Inflammatory macrophage (primary cell): ENCODE measurements around the gene C1orf226.

Experiments used
- DNase-seq, 2 donors: peaks; one replicate each; pipeline ENCODE4 v3.0.0-alpha.2; 2020 to 2022

Gene C1orf226

GRCh38 chr1:162366149-162366548 is 15.4 kb upstream of the C1orf226 start:
- no peak for DNase-seq

GRCh38 chr1:162366671-162367070 is 14.9 kb upstream of the C1orf226 start:
- DNase-seq: no peak

- no peak for DNase-seq
These were observed 14.5 kb upstream of the C1orf226 start for GRCh38 chr1:162367073-162367472.

GRCh38 chr1:162367772-162368171 is 13.8 kb upstream of the C1orf226 start:
- DNase-seq: no peak

- DNase-seq: no peak
These were observed 13.1 kb upstream of the C1orf226 start for GRCh38 chr1:162368451-162368850.

GRCh38 chr1:162369571-162369970 is 12.0 kb upstream of the C1orf226 start:
- DNase-seq: no peak

- no peak for DNase-seq
These were observed 11.4 kb upstream of the C1orf226 start for GRCh38 chr1:162370161-162370560.

- DNase-seq: no peak
These were observed 10.8 kb upstream of the C1orf226 start for GRCh38 chr1:162370721-162371120.

GRCh38 chr1:162371611-162372010 is 9.9 kb upstream of the C1orf226 start:
- no peak for DNase-seq

GRCh38 chr1:162372159-162373071 is 9.1 kb upstream of the C1orf226 start:
- no peak for DNase-seq

- DNase-seq: no peak
These were observed 8.5 kb upstream of the C1orf226 start for GRCh38 chr1:162373072-162373427.

GRCh38 chr1:162373541-162374260 is 7.8 kb upstream of the C1orf226 start:
- no peak for DNase-seq

- DNase-seq: no peak
These were observed 7.1 kb upstream of the C1orf226 start for GRCh38 chr1:162374406-162374805.

- no peak for DNase-seq
These were observed 6.1 kb upstream of the C1orf226 start for GRCh38 chr1:162375463-162375862.

- no peak for DNase-seq
These were observed 4.8 kb upstream of the C1orf226 start, which contains the start of gene SPATA46 for GRCh38 chr1:162376691-162377090. TSS of gene SPATA46 (minus strand) at chr1:162376854. CDS start at chr1:162376790, 64 bp downstream.

GRCh38 chr1:162380061-162380846 is 1.3 kb upstream of the C1orf226 start:
- no peak for DNase-seq

GRCh38 chr1:162381941-162382750 is 618 bp downstream of the C1orf226 start:
- DNase-seq: no peak

GRCh38 chr1:162383091-162383490 is 1.6 kb downstream of the C1orf226 start:
- no peak for DNase-seq

- no peak for DNase-seq
These were observed 2.0 kb downstream of the C1orf226 start for GRCh38 chr1:162383516-162383915.

- DNase-seq: no peak
These were observed 2.6 kb downstream of the C1orf226 start for GRCh38 chr1:162384116-162384515.

- no peak for DNase-seq
These were observed 3.2 kb downstream of the C1orf226 start for GRCh38 chr1:162384601-162385279.

GRCh38 chr1:162385280-162385623 is 3.7 kb downstream of the C1orf226 start:
- no peak for DNase-seq
